MCF 10A (cell line): ENCODE results near the gene R3HDM4. TPM values are rescaled to one million over a fixed set of nuclear protein-coding genes. Genes with fewer than 3 reads are reported as not detected.

Experiments
- BruUV-seq: library from RNA; stranded (reverse); fragments of 400-500 nt; replicated peaks from 2 replicates; lab custom pipeline; 2021; lab: Mats Ljungman, UMichigan
- CTCF ChIA-PET: fragments of 300-600 bp; sonication (Branson Sonifier 250); formaldehyde crosslinking; extraction: SDS; loops from one replicate; lab custom pipeline; 2021; ENCODE audit warnings: antibody characterized with exemption, inconsistent platforms; lab: Yijun Ruan, JAX
- POLR2A ChIA-PET: fragments of 300-600, 350-650 bp; sonication (Branson Sonifier 250); formaldehyde crosslinking; extraction: SDS; loops from one replicate; lab custom pipeline; 2020; ENCODE audit warnings: antibody characterized with exemption, inconsistent platforms; lab: Yijun Ruan, JAX
- DNase-seq: peaks from one replicate; pipeline ENCODE4 v3.0.0-alpha.2; 2018; ENCODE audit not compliant: unreplicated experiment
- H3K27ac Mint-ChIP-seq: one replicate; pipeline ENCODE4 v1.8.0; 2022; ENCODE audit warnings: mild to moderate bottlenecking, low read depth, mixed read lengths; ENCODE audit not compliant: unreplicated experiment
- H3K27me3 Mint-ChIP-seq: one replicate; pipeline ENCODE4 v1.8.0; 2022; ENCODE audit warnings: mixed read lengths; ENCODE audit not compliant: insufficient read depth, unreplicated experiment
- H3K36me3 Mint-ChIP-seq: one replicate; pipeline ENCODE4 v1.8.0; 2022; ENCODE audit warnings: mild to moderate bottlenecking, moderate library complexity, mixed read lengths; ENCODE audit not compliant: insufficient read depth, unreplicated experiment
- H3K4me1 Mint-ChIP-seq: one replicate; pipeline ENCODE4 v1.8.0; 2022; ENCODE audit warnings: mixed read lengths; ENCODE audit not compliant: insufficient read depth, unreplicated experiment
- H3K4me3 Mint-ChIP-seq: one replicate; pipeline ENCODE4 v1.8.0; 2022; ENCODE audit warnings: mild to moderate bottlenecking, moderate library complexity, mixed read lengths; ENCODE audit not compliant: unreplicated experiment
- H3K9me3 Mint-ChIP-seq: one replicate; pipeline ENCODE4 v1.8.0; 2022; ENCODE audit warnings: mixed read lengths; ENCODE audit not compliant: unreplicated experiment
- intact Hi-C: fragments of 100-400 bp; cut with micrococcal nuclease; formaldehyde crosslinking; loops from 2 replicates; pipeline ENCODE4 v1.14.1; 2022
- total RNA-seq: library from RNA; stranded (reverse); gene quantifications from 2 replicates; pipeline ENCODE4 v1.2.3, GENCODE V29; 2022
- TF ChIP-seq, protein P1 (sequence below): fragments of 200-600 bp; IDR thresholded peaks from one replicate; pipeline ENCODE4 v1.8.0; 2022; ENCODE audit warnings: antibody characterized with exemption, mild to moderate bottlenecking; ENCODE audit not compliant: unreplicated experiment

Gene R3HDM4
- total RNA-seq, 1 experiment from 2014 or later: 73.6 TPM

DNA sequence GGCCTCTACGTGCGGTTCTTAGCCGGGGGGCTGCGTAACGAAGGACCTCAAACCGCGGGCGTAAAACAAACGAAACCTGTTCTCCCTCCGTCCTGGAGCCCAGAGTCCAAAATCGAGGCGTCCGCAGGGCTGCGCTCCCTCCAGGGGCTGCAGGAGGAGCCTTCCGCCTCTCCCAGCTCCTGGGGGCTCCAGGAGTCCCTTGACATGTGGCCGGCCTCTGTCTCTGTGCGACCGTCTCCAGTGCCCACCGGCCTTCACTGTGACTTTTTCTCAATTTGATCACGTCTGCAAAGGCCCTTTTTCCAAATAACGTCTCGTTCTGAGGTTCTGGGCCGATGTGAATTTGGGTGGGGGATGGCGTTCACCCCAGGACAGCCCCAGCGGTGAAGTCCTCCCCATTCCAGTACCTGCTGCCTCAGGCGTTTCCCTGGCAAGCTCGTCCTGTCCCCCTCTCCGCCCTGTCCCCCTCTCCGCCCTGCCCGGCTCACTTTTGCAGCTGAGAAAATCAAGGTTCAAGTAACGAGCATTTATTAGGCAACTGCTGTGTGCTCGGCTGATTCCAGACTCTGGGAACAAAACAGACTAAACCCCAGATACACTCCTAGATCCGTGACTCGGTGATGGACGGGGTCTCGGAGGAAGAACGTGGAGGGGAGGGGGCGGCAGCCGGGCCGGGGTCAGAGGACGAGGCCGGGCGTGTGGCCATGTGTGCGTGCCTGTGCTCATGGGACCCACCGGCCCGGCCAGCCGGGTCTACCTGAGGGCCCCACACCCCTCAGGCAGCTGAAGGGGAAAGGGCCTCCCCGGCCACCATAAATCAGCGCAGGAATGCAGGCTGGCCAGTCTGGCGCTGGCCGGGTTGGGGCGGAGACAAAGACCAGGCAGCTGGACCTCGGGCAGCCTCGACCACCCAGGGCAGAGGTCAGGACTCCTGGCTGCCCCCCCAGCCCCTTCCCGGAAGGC lies 43.1 kb upstream of the R3HDM4 start:
- Mint-ChIP-seq H3K4me1 (peaks cover 12% of the 10 kb centered on the region), H3K27me3 (no peaks in the 10 kb centered on the region), H3K36me3 (no peaks in the 10 kb centered on the region), H3K4me3 (no peak overlapping the region), H3K27ac (no peak overlapping the region), H3K9me3 (no peaks in the 10 kb centered on the region)
- no peak for DNase-seq
- TF ChIP-seq, protein P1, sequence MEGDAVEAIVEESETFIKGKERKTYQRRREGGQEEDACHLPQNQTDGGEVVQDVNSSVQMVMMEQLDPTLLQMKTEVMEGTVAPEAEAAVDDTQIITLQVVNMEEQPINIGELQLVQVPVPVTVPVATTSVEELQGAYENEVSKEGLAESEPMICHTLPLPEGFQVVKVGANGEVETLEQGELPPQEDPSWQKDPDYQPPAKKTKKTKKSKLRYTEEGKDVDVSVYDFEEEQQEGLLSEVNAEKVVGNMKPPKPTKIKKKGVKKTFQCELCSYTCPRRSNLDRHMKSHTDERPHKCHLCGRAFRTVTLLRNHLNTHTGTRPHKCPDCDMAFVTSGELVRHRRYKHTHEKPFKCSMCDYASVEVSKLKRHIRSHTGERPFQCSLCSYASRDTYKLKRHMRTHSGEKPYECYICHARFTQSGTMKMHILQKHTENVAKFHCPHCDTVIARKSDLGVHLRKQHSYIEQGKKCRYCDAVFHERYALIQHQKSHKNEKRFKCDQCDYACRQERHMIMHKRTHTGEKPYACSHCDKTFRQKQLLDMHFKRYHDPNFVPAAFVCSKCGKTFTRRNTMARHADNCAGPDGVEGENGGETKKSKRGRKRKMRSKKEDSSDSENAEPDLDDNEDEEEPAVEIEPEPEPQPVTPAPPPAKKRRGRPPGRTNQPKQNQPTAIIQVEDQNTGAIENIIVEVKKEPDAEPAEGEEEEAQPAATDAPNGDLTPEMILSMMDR: no peak
- ChIA-PET POLR2A (interaction anchor here (0.6 to 0.9 kb wide), 2 partner anchors 27 to 61 kb away, joined by 3 to 5 read pairs; no protein-coding TSS in a partner anchor), CTCF (interaction anchor here (0.6 to 1.0 kb wide), 2 partner anchors 33 to 972 kb away, joined by 3 to 4 read pairs; no protein-coding TSS in a partner anchor)
- intact Hi-C loops: no loop called here
- BruUV-seq: no TSS peak

DNA sequence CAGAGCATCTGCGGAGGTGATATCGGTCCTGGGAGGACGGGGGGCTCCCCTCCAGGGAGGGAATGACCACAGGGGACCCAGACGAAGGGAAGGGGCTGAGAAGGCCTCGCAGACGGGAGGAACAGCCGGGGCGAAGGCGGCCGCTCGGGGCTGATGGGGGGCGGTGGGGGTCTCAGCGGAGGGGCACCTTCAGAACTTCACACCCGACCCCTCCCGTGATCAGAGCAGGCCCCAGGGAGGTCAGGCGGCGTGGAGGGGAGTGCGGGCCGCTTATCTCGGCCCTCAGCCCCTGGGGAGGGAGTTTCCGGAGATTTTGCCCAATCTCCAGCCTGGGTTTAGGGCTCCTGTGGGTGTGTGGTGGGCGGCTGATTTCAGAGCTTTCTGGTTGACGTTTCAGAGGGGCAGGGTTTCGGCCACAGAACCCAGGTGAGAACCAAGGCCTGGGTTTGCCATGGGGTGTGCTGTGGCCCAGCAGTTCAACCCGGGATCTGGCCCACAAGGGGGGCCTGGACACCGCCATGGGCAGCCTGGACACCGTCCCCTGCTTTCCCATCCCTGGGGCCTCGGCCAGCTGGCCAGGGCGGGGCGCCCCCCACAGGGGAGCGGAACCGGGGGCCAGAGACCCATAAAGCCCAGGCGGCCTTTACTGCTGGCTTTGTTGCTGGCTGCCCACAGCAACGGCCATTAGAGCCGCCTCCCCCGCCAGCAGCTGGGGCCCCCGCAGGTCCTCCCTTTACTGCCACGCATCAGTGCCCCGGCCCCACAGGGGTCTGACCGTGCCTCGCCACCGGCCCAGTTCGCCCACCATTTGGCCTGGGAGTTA lies 41.9 kb upstream of the R3HDM4 start:
- no peak overlapping the region for H3K27ac Mint-ChIP-seq
- H3K36me3 Mint-ChIP-seq: no peaks in the 10 kb centered on the region
- DNase-seq: no peak
- intact Hi-C loops: no loop called here
- no TSS peak for BruUV-seq
- POLR2A ChIA-PET: interaction anchor here (0.6 to 0.9 kb wide), 2 partner anchors 29 to 62 kb away, joined by 3 to 5 read pairs; no protein-coding TSS in a partner anchor
- H3K27me3 Mint-ChIP-seq: no peaks in the 10 kb centered on the region
- H3K4me3 Mint-ChIP-seq: no peak overlapping the region
- TF ChIP-seq, protein P1: no peak
- H3K4me1 Mint-ChIP-seq: peaks cover 12% of the 10 kb centered on the region
- H3K9me3 Mint-ChIP-seq: no peaks in the 10 kb centered on the region
- CTCF ChIA-PET: interaction anchor here (0.6 to 1.0 kb wide), 2 partner anchors 31 to 239 kb away, joined by 3 to 4 read pairs; no protein-coding TSS in a partner anchor

GRCh38 chr19:954272-954671 lies 41.3 kb upstream of the R3HDM4 start:
- H3K36me3 Mint-ChIP-seq: no peaks in the 10 kb centered on the region
- no peak overlapping the region for H3K4me3 Mint-ChIP-seq
- intact Hi-C loops: no loop called here
- no peak overlapping the region for H3K27ac Mint-ChIP-seq
- no peaks in the 10 kb centered on the region for H3K27me3 Mint-ChIP-seq
- no peak for DNase-seq
- ChIA-PET CTCF (no interaction called here), POLR2A (no interaction called here)
- H3K4me1 Mint-ChIP-seq: peaks cover 8% of the 10 kb centered on the region
- TF ChIP-seq, protein P1: no peak
- H3K9me3 Mint-ChIP-seq: no peaks in the 10 kb centered on the region
- no TSS peak for BruUV-seq
